ENCODE data around the gene SETX. TPM values are rescaled to one million over a fixed set of nuclear protein-coding genes. Genes with fewer than 3 reads are reported as not detected.

The SETX gene
- total RNA-seq, 2 donors from 2014 or later = 25.8 to 36.8 TPM

- intact Hi-C loops (cut with DNase I) = loop anchor here (10.0 kb wide), 1 partner anchor 56 kb away; no protein-coding TSS in a partner anchor
- Histone ChIP-seq H3K9ac (ENCODE audit: low read depth in 2 of 2, low read length in 2 of 2) (no peak overlapping the region), H3K27ac (no peak overlapping the region), H3K4me3 (no peak overlapping the region), H3K27me3 (no peaks in the 10 kb centered on the region), H3K9me3 (no peaks in the 10 kb centered on the region), H3K4me1 (no peaks in the 10 kb centered on the region), H3K36me3 (peaks cover 3% of the 10 kb centered on the region)
- DNase-seq = no peak
- TF ChIP-seq, protein P1, sequence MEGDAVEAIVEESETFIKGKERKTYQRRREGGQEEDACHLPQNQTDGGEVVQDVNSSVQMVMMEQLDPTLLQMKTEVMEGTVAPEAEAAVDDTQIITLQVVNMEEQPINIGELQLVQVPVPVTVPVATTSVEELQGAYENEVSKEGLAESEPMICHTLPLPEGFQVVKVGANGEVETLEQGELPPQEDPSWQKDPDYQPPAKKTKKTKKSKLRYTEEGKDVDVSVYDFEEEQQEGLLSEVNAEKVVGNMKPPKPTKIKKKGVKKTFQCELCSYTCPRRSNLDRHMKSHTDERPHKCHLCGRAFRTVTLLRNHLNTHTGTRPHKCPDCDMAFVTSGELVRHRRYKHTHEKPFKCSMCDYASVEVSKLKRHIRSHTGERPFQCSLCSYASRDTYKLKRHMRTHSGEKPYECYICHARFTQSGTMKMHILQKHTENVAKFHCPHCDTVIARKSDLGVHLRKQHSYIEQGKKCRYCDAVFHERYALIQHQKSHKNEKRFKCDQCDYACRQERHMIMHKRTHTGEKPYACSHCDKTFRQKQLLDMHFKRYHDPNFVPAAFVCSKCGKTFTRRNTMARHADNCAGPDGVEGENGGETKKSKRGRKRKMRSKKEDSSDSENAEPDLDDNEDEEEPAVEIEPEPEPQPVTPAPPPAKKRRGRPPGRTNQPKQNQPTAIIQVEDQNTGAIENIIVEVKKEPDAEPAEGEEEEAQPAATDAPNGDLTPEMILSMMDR (IDR thresholded peaks at IDR 0.05) = no peak
Observed at GRCh38 chr9:132288966-132289365, 65.8 kb downstream of the SETX start.

DNA sequence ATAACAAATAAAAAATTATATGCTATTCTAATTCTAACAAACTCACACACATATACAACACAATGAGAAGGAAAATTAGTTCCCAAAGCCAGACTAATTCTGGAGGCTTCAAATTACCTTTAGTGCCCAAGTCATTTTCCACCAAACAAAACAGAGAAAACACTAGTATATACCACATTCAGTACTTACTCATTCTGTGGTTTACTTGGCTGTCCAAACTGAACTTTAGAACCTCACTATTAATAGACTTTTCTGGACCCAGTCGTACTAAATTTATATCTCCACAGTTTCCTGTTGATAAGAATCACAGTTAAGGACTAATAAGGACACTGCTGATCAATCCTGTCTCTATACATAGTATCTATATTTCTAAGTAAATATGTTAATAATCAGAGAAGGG, 66.4 kb downstream of the SETX start:
- intact Hi-C loops (cut with DNase I) = loop anchor here (10.0 kb wide), 1 partner anchor 56 kb away; no protein-coding TSS in a partner anchor
- Histone ChIP-seq H3K27me3 (no peaks in the 10 kb centered on the region), H3K36me3 (peaks cover 3% of the 10 kb centered on the region), H3K9ac (ENCODE audit: low read depth in 2 of 2, low read length in 2 of 2) (no peak overlapping the region), H3K4me1 (no peaks in the 10 kb centered on the region), H3K27ac (no peak overlapping the region), H3K4me3 (no peak overlapping the region), H3K9me3 (no peaks in the 10 kb centered on the region)
- DNase-seq = no peak
- TF ChIP-seq, protein P1 (IDR thresholded peaks at IDR 0.05) = no peak

DNA sequence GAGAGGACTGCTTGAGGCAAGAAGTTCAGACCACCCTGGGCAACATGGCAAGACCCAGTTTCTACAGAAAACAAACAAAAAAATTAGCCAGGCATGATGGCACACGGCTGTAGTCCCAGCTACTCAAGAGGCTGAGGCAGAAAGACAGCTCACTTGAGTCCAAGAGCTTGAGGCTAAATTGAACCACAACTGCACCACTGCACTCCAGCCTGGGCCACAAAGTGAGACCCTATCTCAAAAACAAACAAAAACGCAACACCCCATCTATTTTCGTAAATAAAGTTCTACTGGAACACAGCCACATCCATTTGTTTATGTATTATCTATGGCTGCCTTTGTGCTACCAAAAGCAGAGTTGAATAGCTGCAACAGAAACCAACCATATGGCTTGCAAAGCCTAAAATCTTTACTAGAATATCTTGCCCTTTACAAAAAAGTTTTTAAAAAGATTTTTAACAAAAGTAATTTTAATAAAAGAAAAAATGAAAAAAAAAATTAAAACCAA, 67.5 kb downstream of the SETX start:
- Histone ChIP-seq H3K27me3 (no peaks in the 10 kb centered on the region), H3K9me3 (no peaks in the 10 kb centered on the region), H3K4me1 (no peaks in the 10 kb centered on the region), H3K9ac (ENCODE audit: low read depth in 2 of 2, low read length in 2 of 2) (no peak overlapping the region), H3K36me3 (peaks cover 3% of the 10 kb centered on the region), H3K27ac (no peak overlapping the region), H3K4me3 (no peak overlapping the region)
- DNase-seq = no peak
- TF ChIP-seq, protein P1 (IDR thresholded peaks at IDR 0.05) = no peak
- intact Hi-C loops (cut with DNase I) = loop anchor here (10.0 kb wide), 1 partner anchor 57 kb away; no protein-coding TSS in a partner anchor

GRCh38 chr9:132283863-132284262, 70.9 kb downstream of the SETX start:
- intact Hi-C loops (cut with DNase I) = loop anchor here (10.0 kb wide), 1 partner anchor 61 kb away; no protein-coding TSS in a partner anchor
- TF ChIP-seq, protein P1 (IDR thresholded peaks at IDR 0.05) = no peak
- Histone ChIP-seq H3K4me3 (no peak overlapping the region), H3K4me1 (no peaks in the 10 kb centered on the region), H3K27ac (no peak overlapping the region), H3K36me3 (peaks cover 3% of the 10 kb centered on the region), H3K9me3 (no peaks in the 10 kb centered on the region), H3K9ac (ENCODE audit: low read depth in 2 of 2, low read length in 2 of 2) (no peak overlapping the region), H3K27me3 (no peaks in the 10 kb centered on the region)
- no peak for DNase-seq

GRCh38 chr9:132283165-132283564, 71.6 kb downstream of the SETX start:
- TF ChIP-seq, protein P1 (IDR thresholded peaks at IDR 0.05) = no peak
- Histone ChIP-seq H3K9ac (ENCODE audit: low read depth in 2 of 2, low read length in 2 of 2) (no peak overlapping the region), H3K27ac (no peak overlapping the region), H3K36me3 (peaks cover 3% of the 10 kb centered on the region), H3K4me1 (no peaks in the 10 kb centered on the region), H3K4me3 (no peak overlapping the region), H3K27me3 (no peaks in the 10 kb centered on the region), H3K9me3 (no peaks in the 10 kb centered on the region)
- DNase-seq = no peak
- intact Hi-C loops (cut with DNase I) = loop anchor here (10.0 kb wide), 1 partner anchor 62 kb away; no protein-coding TSS in a partner anchor

Measured in colonic mucosa (tissue), 4 donors.